Measurements from ENCODE around the gene CASTOR1. TPM values are rescaled to one million over a fixed set of nuclear protein-coding genes. Genes with fewer than 3 reads are reported as not detected.

The CASTOR1 gene
- total RNA-seq, 1 donor from 2014 or later = 51.8 TPM

- no peak overlapping the region for H3K4me3 ChIP-seq
- intact Hi-C loops (cut with DNase I) = loop anchor here (10.0 kb wide), 1 partner anchor 68 kb away; the partner anchor contains the start of genes CCDC157 and SF3A1
- H3K36me3 ChIP-seq = peaks cover 0 to 19% of the 10 kb centered on the region in 2 donors
- H3K27ac ChIP-seq = peak overlapping the region; percentile 97
- no peaks in the 10 kb centered on the region for H3K27me3 ChIP-seq
- no peaks in the 10 kb centered on the region for H3K9me3 ChIP-seq
- DNase-seq (ENCODE audit: extremely low spot score in 2 of 2) = no peak
- H3K4me1 ChIP-seq = peaks cover 44% of the 10 kb centered on the region
- TF ChIP-seq CTCF (IDR thresholded peaks at IDR 0.05) (peak; percentile 82 to 89 (median 84)), POLR2AphosphoS5 (IDR thresholded peaks at IDR 0.05; ENCODE audit: insufficient read depth in 1 of 2, low read depth in 1 of 2) (no peak)
Observed at GRCh38 chr22:30286813-30287647, 2.3 kb downstream of the CASTOR1 start.

DNA sequence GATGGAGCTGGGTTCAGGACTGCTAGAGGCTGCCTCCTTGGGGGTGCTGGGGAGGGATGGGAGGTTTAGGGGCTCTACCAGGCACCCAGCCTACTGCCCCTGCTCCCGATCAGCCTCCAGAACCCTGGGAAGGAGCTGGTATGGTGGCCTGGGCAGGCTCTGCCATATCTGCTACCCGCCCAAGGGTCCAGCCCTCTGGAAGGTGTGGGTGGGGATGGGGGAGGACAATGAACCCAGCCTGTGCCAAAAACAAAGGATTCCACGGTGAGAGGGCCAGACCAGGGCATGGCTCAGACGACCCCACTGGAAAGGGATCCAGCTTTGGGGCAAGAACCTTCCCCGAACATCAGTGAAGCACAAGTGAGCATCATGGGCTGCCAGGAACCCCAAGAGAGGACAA lies 3.0 kb downstream of the CASTOR1 start:
- Histone ChIP-seq H3K27me3 (no peaks in the 10 kb centered on the region), H3K9me3 (no peaks in the 10 kb centered on the region), H3K4me3 (no peak overlapping the region), H3K4me1 (peaks cover 37% of the 10 kb centered on the region), H3K27ac (no peak overlapping the region), H3K36me3 (peaks cover 0 to 18% of the 10 kb centered on the region in 2 donors)
- intact Hi-C loops (cut with DNase I) = loop anchor here (10.0 kb wide), 1 partner anchor 68 kb away; the partner anchor contains the start of genes CCDC157 and SF3A1
- TF ChIP-seq CTCF (IDR thresholded peaks at IDR 0.05) = no peak
- TF ChIP-seq POLR2AphosphoS5 (IDR thresholded peaks at IDR 0.05; ENCODE audit: insufficient read depth in 1 of 2, low read depth in 1 of 2) = no peak
- TF ChIP-seq POLR2A (IDR thresholded peaks at IDR 0.05) = no peak
- no peak for DNase-seq (ENCODE audit: extremely low spot score in 2 of 2)

DNA sequence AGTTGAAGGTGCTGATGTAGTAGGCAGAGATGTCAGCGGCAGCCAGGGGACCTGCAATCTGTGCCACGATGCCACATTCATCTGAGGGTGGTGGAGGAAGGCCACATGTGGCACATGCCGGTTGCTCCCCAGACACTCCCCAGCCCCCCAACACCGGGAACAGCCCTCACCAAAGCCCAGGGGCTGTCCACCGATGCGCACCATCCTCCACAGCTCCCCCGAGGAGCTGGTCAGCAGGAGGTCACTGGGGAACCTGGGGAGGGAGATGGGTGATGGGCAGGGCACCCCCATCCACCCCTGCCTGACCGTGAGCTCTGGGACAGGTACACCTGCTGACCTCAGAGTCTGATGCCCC lies 3.5 kb downstream of the CASTOR1 start:
- Histone ChIP-seq H3K4me3 (no peak overlapping the region), H3K27me3 (no peaks in the 10 kb centered on the region), H3K4me1 (peaks cover 32% of the 10 kb centered on the region), H3K9me3 (no peaks in the 10 kb centered on the region), H3K36me3 (peaks cover 0 to 18% of the 10 kb centered on the region in 2 donors), H3K27ac (no peak overlapping the region)
- no peak for DNase-seq (ENCODE audit: extremely low spot score in 2 of 2)
- intact Hi-C loops (cut with DNase I) = loop anchor here (10.0 kb wide), 1 partner anchor 69 kb away; the partner anchor contains the start of genes CCDC157 and SF3A1
- TF ChIP-seq POLR2AphosphoS5 (IDR thresholded peaks at IDR 0.05; ENCODE audit: insufficient read depth in 1 of 2, low read depth in 1 of 2) (no peak), CTCF (IDR thresholded peaks at IDR 0.05) (no peak), POLR2A (IDR thresholded peaks at IDR 0.05) (no peak)

- peaks cover 0 to 18% of the 10 kb centered on the region in 2 donors for H3K36me3 ChIP-seq
- H3K4me3 ChIP-seq = no peak overlapping the region
- intact Hi-C loops (cut with DNase I) = loop anchor here (10.0 kb wide), 1 partner anchor 69 kb away; the partner anchor contains the start of genes CCDC157 and SF3A1
- peaks cover 27% of the 10 kb centered on the region for H3K4me1 ChIP-seq
- no peak for DNase-seq (ENCODE audit: extremely low spot score in 2 of 2)
- no peaks in the 10 kb centered on the region for H3K9me3 ChIP-seq
- no peak for TF ChIP-seq POLR2A (IDR thresholded peaks at IDR 0.05)
- no peak for TF ChIP-seq POLR2AphosphoS5 (IDR thresholded peaks at IDR 0.05; ENCODE audit: insufficient read depth in 1 of 2, low read depth in 1 of 2)
- no peak for TF ChIP-seq CTCF (IDR thresholded peaks at IDR 0.05)
- no peak overlapping the region for H3K27ac ChIP-seq
- no peaks in the 10 kb centered on the region for H3K27me3 ChIP-seq
Observed at GRCh38 chr22:30285176-30285845, 4.0 kb downstream of the CASTOR1 start.

All from vagina (tissue), 2 donors.